Activated naive CD8-positive, alpha-beta T cell treated with anti-CD3 and anti-CD28 coated beads, Interleukin-2, amount 10 ng/mL, durations not matched to agents 7 days and 5 days (primary cell): ENCODE data around the gene CFAP251. TPM values are rescaled to one million over a fixed set of nuclear protein-coding genes. Genes with fewer than 3 reads are reported as not detected.

ENCODE experiments used
- ATAC-seq: fragments of 150-1000 bp; cut with Tn5 transposase; one replicate; pipeline ENCODE4 v1.10.0; 2021; ENCODE audit warnings: low read depth, moderate library complexity
- POLR2A ChIA-PET: fragments of 350-600 bp; sonication (Branson Sonifier 250); formaldehyde crosslinking; loops from one replicate; lab custom pipeline; 2021; ENCODE audit warnings: antibody characterized with exemption; lab: Charles Lee
- DNase-seq: peaks from one replicate; pipeline ENCODE4 v3.0.0; 2021
- H3K27ac Mint-ChIP-seq: one replicate; pipeline ENCODE4 v1.8.0; 2022; ENCODE audit warnings: mild to moderate bottlenecking, mixed read lengths
- H3K27me3 Mint-ChIP-seq: one replicate; pipeline ENCODE4 v1.8.0; 2022; ENCODE audit warnings: mild to moderate bottlenecking, moderate library complexity, mixed read lengths
- H3K36me3 Mint-ChIP-seq: one replicate; pipeline ENCODE4 v1.8.0; 2021; ENCODE audit warnings: mild to moderate bottlenecking, mixed read lengths
- H3K4me1 Mint-ChIP-seq: one replicate; pipeline ENCODE4 v1.8.0; 2021; ENCODE audit warnings: mixed read lengths
- H3K4me3 Mint-ChIP-seq: one replicate; pipeline ENCODE4 v1.8.0; 2022; ENCODE audit warnings: mild to moderate bottlenecking, moderate library complexity, mixed read lengths
- H3K9me3 Mint-ChIP-seq: one replicate; pipeline ENCODE4 v1.8.0; 2021; ENCODE audit warnings: mixed read lengths
- total RNA-seq, 2 experiments: library from RNA; stranded (reverse); gene quantifications; one replicate each; pipeline ENCODE4 v1.2.3, GENCODE V29; 2021

Gene CFAP251
- total RNA-seq, 2 experiments from 2014 or later: 1.4 TPM

- peaks cover 2% of the 10 kb centered on the region for H3K27me3 Mint-ChIP-seq
- no peaks in the 10 kb centered on the region for H3K36me3 Mint-ChIP-seq
- H3K4me3 Mint-ChIP-seq: no peak overlapping the region
- no peaks in the 10 kb centered on the region for H3K9me3 Mint-ChIP-seq
- no peak for DNase-seq
- H3K4me1 Mint-ChIP-seq: no peaks in the 10 kb centered on the region
- POLR2A ChIA-PET: no interaction called here
- ATAC-seq: no peak
- no peak overlapping the region for H3K27ac Mint-ChIP-seq
These were observed 42.1 kb downstream of the CFAP251 start for GRCh38 chr12:121960541-121960940.

GRCh38 chr12:121961195-121961879 is 42.9 kb downstream of the CFAP251 start:
- Mint-ChIP-seq H3K9me3 (no peaks in the 10 kb centered on the region), H3K36me3 (no peaks in the 10 kb centered on the region), H3K27ac (no peak overlapping the region), H3K4me1 (no peaks in the 10 kb centered on the region), H3K4me3 (no peak overlapping the region), H3K27me3 (peaks cover 2% of the 10 kb centered on the region)
- DNase-seq (no peak), ATAC-seq (no peak)
- POLR2A ChIA-PET: no interaction called here

- H3K9me3 Mint-ChIP-seq: no peaks in the 10 kb centered on the region
- DNase-seq (no peak), ATAC-seq (no peak)
- H3K36me3 Mint-ChIP-seq: no peaks in the 10 kb centered on the region
- H3K27me3 Mint-ChIP-seq: peaks cover 2% of the 10 kb centered on the region
- H3K4me3 Mint-ChIP-seq: no peak overlapping the region
- no peak overlapping the region for H3K27ac Mint-ChIP-seq
- POLR2A ChIA-PET: no interaction called here
- H3K4me1 Mint-ChIP-seq: no peaks in the 10 kb centered on the region
These were observed 45.1 kb downstream of the CFAP251 start for GRCh38 chr12:121963341-121964018.

GRCh38 chr12:121964813-121965643 is 46.6 kb downstream of the CFAP251 start:
- ATAC-seq: no peak
- no peak overlapping the region for H3K27ac Mint-ChIP-seq
- peaks cover 2% of the 10 kb centered on the region for H3K27me3 Mint-ChIP-seq
- peaks cover 3% of the 10 kb centered on the region for H3K4me1 Mint-ChIP-seq
- no peaks in the 10 kb centered on the region for H3K9me3 Mint-ChIP-seq
- POLR2A ChIA-PET: no interaction called here
- no peak for DNase-seq
- H3K36me3 Mint-ChIP-seq: no peaks in the 10 kb centered on the region
- H3K4me3 Mint-ChIP-seq: no peak overlapping the region

- ATAC-seq (no peak), DNase-seq (no peak)
- Mint-ChIP-seq H3K36me3 (peaks cover under 1% of the 10 kb centered on the region), H3K4me3 (no peak overlapping the region), H3K27ac (no peak overlapping the region), H3K27me3 (no peaks in the 10 kb centered on the region), H3K4me1 (peaks cover 3% of the 10 kb centered on the region), H3K9me3 (peaks cover 1% of the 10 kb centered on the region)
- POLR2A ChIA-PET: no interaction called here
These were observed 48.6 kb downstream of the CFAP251 start for GRCh38 chr12:121966959-121967358.

GRCh38 chr12:121968876-121969275 is 50.5 kb downstream of the CFAP251 start:
- no peak for DNase-seq
- Mint-ChIP-seq H3K27ac (no peak overlapping the region), H3K36me3 (peaks cover 4% of the 10 kb centered on the region), H3K4me1 (peaks cover 3% of the 10 kb centered on the region), H3K27me3 (peaks cover 4% of the 10 kb centered on the region), H3K4me3 (no peak overlapping the region), H3K9me3 (peaks cover 7% of the 10 kb centered on the region)
- no peak for ATAC-seq
- POLR2A ChIA-PET: no interaction called here

- H3K9me3 Mint-ChIP-seq: peaks cover 9% of the 10 kb centered on the region
- peaks cover 4% of the 10 kb centered on the region for H3K27me3 Mint-ChIP-seq
- H3K27ac Mint-ChIP-seq: no peak overlapping the region
- ATAC-seq (no peak), DNase-seq (no peak)
- peaks cover 4% of the 10 kb centered on the region for H3K36me3 Mint-ChIP-seq
- POLR2A ChIA-PET: no interaction called here
- H3K4me3 Mint-ChIP-seq: no peak overlapping the region
- peaks cover 3% of the 10 kb centered on the region for H3K4me1 Mint-ChIP-seq
These were observed 51.3 kb downstream of the CFAP251 start for GRCh38 chr12:121969726-121970125.

- no peak for DNase-seq
- Mint-ChIP-seq H3K4me1 (peaks cover 3% of the 10 kb centered on the region), H3K4me3 (no peak overlapping the region), H3K27ac (no peak overlapping the region), H3K36me3 (peaks cover 4% of the 10 kb centered on the region), H3K9me3 (peaks cover 9% of the 10 kb centered on the region), H3K27me3 (peaks cover 4% of the 10 kb centered on the region)
- no peak for ATAC-seq
- POLR2A ChIA-PET: no interaction called here
These were observed 52.3 kb downstream of the CFAP251 start for GRCh38 chr12:121970581-121971300.

- POLR2A ChIA-PET: no interaction called here
- Mint-ChIP-seq H3K4me3 (no peak overlapping the region), H3K9me3 (peaks cover 9% of the 10 kb centered on the region), H3K36me3 (peaks cover 4% of the 10 kb centered on the region), H3K27ac (no peak overlapping the region), H3K27me3 (peaks cover 4% of the 10 kb centered on the region), H3K4me1 (no peaks in the 10 kb centered on the region)
- DNase-seq (no peak), ATAC-seq (no peak)
These were observed 55.9 kb downstream of the CFAP251 start for GRCh38 chr12:121974026-121974985.

- no peak overlapping the region for H3K27ac Mint-ChIP-seq
- H3K4me3 Mint-ChIP-seq: no peak overlapping the region
- no peak for ATAC-seq
These were observed 56.6 kb downstream of the CFAP251 start for GRCh38 chr12:121975021-121975420.

GRCh38 chr12:121976950-121977349 is 58.6 kb downstream of the CFAP251 start:
- POLR2A ChIA-PET: no interaction called here
- H3K27me3 Mint-ChIP-seq: peaks cover 4% of the 10 kb centered on the region
- H3K9me3 Mint-ChIP-seq: peaks cover 8% of the 10 kb centered on the region
- H3K4me1 Mint-ChIP-seq: peaks cover 3% of the 10 kb centered on the region
- peaks cover 3% of the 10 kb centered on the region for H3K36me3 Mint-ChIP-seq
- no peak overlapping the region for H3K4me3 Mint-ChIP-seq
- no peak for ATAC-seq
- DNase-seq: no peak
- no peak overlapping the region for H3K27ac Mint-ChIP-seq

More at GRCh38 chr12:121975021-121975420, 56.6 kb downstream of the CFAP251 start:
- Mint-ChIP-seq H3K4me1 (no peaks in the 10 kb centered on the region), H3K36me3 (peaks cover 4% of the 10 kb centered on the region), H3K9me3 (peaks cover 9% of the 10 kb centered on the region), H3K27me3 (peaks cover 4% of the 10 kb centered on the region)
- DNase-seq: no peak
- POLR2A ChIA-PET: no interaction called here

GRCh38 chr12:121980191-121980891 is 61.9 kb downstream of the CFAP251 start:
- Mint-ChIP-seq H3K27me3 (peaks cover 9% of the 10 kb centered on the region), H3K9me3 (no peaks in the 10 kb centered on the region), H3K4me1 (peaks cover 6% of the 10 kb centered on the region), H3K36me3 (no peaks in the 10 kb centered on the region), H3K27ac (no peak overlapping the region), H3K4me3 (no peak overlapping the region)
- DNase-seq (no peak), ATAC-seq (no peak)
- POLR2A ChIA-PET: no interaction called here
